Esophagus mucosa (tissue), 1 donor: Measurements from ENCODE around the gene DPP10. TPM values are rescaled to one million over a fixed set of nuclear protein-coding genes. Genes with fewer than 3 reads are reported as not detected.
"Not testable (repeated sequence)": the region's sequence is repeated elsewhere in the genome, so short reads cannot be mapped to it uniquely, and the experiment has no call there.

ENCODE experiments used
- ATAC-seq: fragments of 200-7000 bp; cut with Tn5 transposase; one replicate; pipeline ENCODE4 v1.9.1; 2020
- total RNA-seq: library from RNA; stranded (reverse); gene quantifications from one replicate; pipeline ENCODE4 v1.2.4, GENCODE V29; 2023
- donor health status: DM: yes; HTN: yes; CAD: no.

DPP10 gene
- total RNA-seq, 1 donor from 2014 or later, result not detected

DNA sequence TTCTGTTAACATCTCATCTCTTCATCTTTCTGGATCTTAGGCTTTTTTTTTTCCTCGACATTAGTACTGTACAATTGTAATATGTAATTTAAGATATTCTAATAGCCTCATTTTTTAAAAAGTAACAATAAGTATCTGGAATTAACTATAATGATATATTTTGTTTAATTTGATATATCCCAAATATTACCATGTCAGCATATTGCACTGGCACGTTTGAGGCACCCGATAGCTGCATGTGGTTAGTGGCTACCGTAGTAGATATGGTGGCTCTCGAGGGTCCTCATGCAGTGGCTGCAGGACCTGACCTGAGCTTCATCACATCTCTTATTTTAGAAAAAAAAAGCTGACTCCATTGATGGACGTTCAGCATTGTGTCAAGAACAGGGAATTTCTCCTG, 371.9 kb downstream of the DPP10 start:
- no peak for ATAC-seq

DNA sequence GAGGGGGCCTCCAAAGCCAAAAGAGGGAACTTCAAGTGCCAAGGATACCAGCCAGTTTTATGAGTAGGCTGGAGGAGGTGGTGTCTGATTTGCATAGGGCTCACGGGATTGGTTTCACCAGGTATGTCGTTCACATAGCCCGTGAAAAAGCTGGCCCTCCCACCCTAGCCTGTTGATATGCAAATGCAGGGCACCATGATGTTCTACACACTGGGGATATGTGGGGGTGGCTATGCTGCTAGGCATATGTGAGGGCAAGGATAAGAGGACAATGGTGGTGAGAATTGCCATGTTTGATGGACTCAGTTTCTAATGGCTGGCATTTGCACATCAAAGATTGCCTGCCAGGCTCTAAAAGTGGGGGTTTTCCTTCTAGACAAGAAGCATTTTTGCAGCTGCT, 378.6 kb downstream of the DPP10 start:
- no peak for ATAC-seq

DNA sequence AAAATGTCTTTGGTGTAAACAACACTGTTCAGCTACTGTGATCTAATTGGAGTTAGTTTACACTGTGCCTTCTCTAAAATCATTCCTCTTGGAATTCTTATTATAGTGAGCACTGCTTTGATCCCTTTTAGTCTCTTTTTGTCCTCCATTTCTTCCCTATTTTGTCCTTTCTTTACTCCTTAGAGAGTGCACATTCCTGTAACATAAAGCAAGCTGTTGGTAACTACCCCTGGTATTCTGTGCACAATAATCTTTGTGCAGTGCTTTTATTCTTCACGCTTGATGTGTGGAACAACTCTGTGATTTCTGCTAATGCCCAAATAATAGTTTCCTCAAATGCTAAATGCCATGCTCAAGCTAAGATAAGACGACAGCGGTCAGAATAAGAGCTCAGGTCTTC, 401.5 kb downstream of the DPP10 start:
- ATAC-seq, result no peak

DNA sequence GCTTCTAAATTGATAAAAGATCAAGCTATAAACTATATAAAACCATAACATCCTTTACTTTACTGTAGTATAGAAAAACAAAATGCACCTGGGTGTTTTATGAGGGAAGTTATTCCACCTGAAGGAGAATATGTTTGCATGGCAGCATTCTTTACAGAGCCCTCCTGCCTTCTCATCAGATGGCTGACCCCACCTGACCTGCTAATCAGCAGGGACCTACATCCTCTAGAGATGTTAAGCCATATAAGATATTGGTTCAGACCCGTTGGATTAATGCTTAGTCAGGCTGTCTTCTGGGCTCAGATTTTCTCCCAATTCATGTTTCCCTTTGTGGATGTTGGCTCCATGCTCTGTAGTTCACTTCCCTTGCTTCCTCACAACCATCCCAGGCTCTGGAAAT, 414.8 kb downstream of the DPP10 start:
- ATAC-seq, result no peak

DNA sequence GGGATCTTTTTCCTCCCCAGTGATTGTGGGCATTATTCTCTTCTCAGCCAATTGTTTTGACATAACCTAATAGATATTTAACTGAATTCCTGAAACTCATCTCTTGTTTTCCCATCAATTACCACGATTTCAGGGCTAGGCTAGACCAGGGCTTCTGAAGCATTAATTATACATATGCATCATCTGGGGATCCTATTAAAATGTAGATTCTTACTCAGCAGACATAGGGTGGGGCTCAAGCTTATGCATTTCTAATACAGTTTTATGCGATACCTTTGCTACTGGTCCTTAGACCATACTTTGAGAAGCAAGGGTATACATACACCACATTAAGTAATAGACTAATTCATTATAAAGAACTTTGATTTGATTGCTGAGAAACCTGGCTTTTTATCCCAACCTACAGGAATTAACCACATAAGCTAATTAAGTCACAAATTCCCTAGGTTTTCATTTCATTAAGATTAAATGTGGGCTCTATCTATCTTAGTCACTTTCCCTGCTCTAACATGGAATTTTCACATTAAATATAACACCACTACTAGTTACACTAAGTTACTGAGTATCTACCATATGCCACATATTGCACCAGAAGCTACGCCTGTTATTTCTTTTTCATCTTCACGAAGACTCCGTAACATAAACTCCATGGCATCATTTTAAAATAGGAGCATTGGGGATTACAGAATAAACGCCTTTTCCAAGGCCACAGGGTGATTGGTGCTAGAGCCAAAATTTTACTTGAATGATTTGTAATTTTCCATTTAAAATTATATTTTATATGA, 417.5 kb downstream of the DPP10 start:
- no peak for ATAC-seq

DNA sequence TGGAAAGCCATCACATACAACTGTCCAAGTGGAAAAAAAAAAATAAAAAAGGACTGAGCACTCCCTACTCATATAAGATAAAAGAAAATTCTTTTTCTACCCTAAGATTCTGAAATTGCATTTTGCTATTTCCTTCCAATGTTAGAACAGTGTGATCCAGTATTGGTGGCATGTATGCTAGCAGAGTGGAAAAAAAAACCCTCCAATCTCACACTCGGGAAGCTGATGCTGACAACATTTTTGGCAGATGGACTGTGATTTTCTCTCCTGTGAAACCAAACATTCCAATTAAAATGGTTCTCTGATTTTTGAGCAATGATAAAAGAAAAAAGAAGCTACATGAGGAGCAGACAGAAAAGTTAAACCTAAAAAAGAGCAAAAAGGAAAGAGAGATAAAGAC, 419.8 kb downstream of the DPP10 start:
- no peak for ATAC-seq

DNA sequence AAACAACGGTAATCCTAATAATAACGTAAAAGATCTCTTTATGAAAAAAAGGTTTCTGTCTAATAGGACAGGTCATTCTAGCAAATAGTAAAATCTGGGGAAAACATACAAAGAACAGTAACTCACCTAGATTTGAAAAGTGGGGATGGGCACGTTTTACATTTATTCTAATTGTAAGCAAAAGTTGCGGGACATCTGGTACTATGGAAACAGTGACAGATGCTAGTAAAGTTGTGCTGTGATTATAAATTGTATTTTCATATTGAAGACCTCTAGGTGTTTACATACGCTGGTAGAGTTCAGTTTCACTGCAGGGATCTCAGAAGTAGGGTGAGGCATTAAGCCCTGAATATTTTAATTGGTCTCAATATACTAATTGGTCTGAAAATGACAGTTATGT, 422.5 kb downstream of the DPP10 start:
- ATAC-seq, result no peak

DNA sequence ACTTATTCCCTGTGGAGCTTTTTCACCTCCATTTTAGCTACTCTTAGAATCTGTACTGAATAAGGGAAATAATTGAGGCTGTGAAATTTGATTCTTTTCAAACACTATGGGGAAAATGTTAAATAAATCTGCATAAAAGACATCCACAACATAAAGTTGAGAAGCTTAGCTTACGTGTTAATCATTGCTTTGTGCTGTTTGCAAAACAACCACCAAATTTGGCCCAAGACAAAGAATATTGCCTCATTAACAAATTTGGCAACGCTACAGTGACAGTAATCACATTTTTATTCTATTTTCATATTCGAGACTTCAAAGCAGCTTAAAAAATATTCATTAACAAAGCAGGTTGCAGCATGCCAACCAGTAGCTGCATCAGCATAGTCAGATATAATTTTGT, 437.6 kb downstream of the DPP10 start:
- ATAC-seq, result no peak

DNA sequence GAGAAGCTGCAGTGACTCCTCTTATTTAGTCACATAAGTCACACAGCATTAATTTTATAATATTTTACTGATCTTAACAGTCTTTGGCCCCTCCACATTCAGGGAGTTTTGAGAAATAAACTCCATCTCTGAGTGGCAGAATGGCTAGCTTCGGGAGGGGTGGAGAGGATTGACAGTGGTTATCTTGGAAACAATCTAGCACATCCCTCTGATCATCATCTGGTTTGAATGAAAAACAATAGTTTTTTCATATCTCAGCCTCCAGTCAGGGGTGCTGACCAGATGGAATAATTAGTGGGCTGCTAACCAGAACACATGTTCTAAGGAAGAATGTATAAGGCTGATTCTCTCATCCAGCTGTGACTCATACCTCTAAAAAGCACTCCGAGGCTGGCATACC, 477.5 kb downstream of the DPP10 start:
- no peak for ATAC-seq

DNA sequence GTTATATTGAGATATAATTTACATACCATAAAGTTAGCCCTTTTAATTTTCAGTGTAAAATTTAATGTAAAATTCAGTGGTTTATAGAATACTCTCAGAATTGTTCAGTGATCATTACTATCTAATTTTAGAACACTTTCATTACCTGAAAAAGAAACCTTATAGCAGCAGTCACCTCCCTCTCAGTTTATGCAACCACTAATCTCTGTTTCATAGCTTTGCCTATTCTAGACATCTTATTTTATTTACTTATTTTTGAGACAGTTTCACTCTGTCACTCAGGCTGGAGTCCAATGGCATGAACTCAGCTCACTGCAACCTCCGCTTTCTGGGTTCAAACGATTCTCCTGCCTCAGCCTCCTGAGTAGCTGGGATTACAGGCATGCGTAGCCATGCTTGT, 479.6 kb downstream of the DPP10 start:
- ATAC-seq, result no peak

DNA sequence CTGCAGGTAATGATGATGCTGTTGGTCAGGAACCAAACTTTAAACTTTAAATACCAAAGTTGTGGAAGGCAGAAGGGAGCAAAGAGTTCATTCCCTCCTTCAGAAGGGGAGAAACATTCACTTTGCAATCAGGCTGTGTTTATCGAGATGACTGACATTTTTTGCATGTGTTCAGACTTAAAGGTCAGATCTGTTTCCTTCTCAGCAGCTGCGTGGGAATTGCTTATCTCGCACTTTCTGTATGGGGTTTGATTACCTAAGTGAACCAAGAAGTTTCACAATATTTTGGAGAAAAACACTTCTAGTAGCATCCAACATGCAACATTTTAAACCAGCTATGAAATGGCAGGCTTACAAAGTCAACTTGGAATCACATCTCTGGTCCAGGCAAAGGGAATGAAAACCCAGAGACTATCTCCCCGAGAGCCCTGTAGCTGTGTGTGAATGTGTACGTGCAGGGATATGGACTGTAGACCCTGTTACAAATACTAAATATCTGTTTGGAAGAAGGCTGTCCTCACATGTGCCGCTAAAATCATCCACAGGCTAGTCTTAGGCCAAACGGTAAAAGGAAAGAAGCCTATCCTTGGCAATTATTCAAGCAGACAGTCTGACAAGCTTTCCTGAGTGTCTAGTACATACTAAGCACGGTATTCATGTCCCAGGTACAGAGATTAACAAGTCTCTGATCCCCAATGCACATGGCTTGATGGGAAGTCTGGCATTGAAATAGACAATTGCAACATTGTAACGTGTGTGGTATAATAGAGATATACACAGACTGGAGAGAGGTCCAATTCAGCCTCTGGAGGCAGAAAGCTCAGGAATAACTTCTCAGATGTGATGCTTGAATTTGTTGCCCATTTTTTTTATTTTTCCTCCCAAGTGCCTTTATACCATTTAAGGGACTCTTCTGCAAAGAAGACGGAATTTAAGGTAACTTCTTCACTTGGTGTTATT, 483.1 kb downstream of the DPP10 start:
- ATAC-seq, result no peak

DNA sequence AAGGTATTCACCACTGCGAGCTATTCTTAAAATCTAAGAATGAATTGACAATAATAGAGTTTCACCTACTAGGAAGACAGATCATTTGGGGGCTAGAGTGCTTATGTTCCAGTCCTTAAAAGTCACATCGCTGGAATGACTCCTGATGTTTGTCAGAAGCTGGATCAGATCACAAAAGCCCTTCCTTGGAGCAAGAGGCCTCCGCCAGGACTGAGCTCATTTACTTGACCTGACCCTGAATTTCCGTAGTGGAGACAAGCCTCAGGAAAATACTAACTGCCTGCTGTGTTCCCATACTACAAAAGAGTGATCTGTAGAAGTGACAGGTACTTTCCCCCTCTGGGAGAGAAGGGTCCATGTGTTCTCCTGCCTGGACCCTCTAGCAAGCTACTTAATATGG, 483.9 kb downstream of the DPP10 start:
- ATAC-seq, result no peak

DNA sequence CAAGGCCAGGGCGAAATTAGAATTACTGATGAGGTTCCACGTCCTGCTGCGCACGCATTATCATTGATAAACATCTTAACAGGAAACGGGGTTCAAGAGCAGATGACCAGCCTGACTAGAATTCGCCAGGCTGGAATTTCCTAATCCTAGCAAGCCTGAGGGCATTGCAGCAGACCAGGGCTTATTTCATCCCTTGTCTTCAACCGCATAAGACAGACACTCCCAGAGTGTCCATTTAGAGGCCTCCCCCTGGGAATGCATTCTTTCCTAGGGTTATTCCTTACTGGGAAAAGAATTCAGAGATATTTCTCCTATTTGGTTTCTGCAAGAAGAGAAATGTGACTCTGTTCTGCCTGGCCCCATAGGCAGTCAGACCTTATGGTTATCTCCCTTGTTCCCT, 486.8 kb downstream of the DPP10 start:
- no peak for ATAC-seq

DNA sequence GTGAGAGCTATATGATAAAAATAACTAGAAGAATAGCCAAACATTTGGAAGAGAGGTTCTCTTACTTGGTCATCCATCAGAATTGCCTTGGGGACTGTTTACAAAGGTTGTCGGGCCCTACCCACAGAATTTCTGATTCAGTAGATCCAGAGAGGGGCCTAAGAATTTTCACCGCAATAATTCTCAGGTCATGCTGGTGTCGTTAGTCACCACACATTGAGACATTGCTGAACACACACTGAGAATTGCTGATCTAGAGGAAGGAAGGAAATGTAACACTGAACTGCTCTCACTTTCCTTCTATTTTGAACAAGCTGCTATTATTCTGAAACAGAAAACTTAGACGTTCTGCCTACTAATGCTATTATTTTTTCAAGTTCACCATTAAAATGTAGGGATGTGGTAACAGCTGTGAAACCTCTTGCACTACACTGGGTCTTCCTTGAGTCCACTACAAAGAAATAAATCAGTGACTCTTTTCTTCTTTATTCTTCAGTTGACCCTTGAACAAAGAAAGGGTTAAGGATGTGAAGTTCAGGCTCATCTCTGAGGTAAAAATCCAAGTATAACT, 491.3 kb downstream of the DPP10 start:
- ATAC-seq, result no peak

DNA sequence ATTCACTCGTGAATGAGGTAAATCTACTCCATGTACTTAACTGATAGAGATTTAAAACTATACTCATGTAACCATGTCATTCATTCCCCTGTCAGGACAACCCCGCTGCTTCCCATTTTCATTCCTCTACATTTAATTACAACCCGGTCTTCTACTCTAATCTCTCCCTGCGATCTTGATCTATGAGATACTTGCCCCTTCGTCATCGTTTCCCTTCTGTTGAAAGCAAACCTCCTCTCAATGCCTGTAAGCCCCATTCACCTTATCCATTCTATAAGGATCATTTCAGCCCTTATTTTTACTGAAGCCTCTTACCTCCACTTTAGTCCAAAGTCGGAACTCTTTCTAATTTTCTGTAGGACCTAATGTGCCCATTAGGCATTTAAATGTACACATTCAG, 492.6 kb downstream of the DPP10 start:
- ATAC-seq, result no peak

DNA sequence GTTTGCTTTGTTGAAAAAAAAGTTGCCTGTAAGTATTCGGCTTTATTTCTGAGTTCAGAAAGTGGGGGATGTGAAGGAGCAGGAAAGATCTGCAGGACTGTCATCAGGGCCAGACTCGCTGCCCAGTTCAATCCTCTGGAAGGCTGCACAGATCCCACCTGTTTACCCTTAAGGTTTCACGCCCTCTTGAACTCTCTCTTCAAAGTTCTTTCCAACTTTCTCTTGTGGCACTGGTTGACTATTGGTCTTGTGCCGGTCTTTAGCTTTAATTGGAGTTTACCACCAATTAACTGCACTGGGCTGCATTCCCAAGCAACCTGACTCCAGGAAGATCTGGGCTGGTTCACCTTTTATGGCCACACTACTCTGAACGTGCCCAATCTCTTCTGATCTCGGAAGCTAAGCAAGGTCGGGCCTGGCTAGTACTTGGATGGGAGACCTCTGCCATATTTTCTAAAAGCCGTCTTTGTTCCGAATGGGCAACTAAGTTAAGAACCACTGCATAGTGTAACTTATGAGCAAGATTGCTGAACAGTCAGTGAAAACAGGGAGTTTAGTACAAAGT, 495.0 kb downstream of the DPP10 start:
- ATAC-seq, result no peak

DNA sequence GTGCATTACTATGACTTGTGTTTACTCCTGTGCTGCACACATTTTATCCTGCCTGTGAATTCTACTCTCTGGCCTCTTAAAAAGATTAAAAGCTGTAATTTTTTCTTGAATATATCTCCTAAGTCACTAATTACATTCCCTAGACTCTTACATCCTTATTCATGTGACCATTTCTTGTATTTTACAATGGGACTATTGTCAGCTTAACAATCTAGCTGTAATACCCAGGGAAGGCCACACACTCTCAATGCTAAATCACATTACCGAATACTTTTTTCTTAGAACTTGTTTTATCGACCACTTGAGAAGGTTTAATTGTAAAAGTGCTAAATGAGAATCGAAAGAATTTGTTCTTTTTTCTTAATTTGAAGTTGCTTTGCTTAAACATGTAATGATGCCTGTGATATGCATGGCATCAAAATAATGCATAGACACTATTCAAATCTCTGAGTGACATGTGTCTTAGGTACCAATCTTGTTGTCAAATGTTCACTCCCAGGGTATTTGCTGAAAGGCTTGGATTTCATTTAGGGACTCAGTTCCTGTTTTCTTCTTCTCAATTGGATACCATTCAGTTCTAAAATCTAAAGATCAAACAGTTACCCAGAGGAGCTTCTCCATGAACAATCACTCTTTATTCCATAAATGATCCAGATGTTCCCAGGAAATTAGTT, 498.5 kb downstream of the DPP10 start:
- ATAC-seq, result no peak

DNA sequence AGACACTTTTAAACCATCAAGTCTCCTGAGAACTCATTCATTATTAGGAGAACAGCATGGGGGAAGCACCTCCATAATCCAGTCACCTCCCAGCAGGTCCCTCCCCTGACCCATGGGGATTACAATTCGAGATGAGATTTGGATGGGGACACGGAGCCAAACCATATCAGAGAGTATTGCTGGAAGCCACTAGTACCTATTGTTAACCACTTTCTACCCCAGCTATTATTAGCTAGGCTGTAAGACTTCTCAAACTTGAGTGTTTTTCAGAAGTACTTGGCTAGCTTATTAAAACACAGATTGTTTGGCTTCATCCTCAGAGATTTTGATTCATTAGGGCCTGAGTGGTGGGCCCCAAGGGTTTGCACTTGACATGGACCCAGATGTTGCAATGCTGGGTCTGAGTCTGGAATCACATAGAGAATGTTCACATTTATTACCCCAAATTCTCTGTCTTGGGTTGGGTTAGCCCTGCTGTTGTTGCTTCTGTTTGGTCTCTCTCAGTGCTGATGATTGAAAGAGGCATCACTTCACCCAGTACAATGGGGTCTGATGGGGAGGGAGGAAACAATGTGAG, 506.9 kb downstream of the DPP10 start:
- ATAC-seq, result no peak

DNA sequence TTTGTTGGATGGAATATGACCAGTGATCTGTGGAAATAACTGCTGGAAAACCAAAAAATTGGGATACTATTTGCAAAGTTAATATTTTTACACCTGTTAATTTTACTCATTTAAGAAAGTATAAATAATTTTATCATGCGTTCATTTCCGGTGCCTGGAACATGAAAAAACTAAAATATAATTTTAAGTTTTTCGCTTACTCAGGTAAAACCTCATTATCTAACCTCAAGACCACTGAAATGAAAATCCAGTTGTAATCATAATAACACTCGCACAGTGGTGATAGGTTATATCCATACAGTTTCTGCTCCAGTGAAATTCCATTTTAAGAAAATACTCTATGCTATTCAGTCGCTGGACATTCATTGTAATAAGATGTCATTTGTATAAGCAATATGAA, 517.9 kb downstream of the DPP10 start:
- ATAC-seq, result no peak

DNA sequence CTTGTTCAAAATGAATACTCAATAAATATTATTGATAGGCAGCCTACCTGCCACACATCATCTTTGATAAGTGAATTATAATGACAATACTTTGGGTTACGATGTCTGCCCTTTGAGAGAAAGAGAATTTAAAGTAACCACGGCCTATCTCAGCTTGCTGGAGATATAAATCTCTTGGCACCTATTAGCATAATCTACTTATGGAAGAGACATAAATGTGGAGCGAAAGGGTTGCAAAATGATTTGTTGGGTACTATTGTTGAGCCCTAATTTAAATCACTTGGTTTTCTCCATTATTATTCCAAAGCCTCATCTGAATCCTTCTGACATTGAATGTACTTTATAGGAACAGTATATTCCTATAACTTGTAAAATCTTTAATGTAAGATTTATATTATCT, 520.1 kb downstream of the DPP10 start:
- no peak for ATAC-seq

DNA sequence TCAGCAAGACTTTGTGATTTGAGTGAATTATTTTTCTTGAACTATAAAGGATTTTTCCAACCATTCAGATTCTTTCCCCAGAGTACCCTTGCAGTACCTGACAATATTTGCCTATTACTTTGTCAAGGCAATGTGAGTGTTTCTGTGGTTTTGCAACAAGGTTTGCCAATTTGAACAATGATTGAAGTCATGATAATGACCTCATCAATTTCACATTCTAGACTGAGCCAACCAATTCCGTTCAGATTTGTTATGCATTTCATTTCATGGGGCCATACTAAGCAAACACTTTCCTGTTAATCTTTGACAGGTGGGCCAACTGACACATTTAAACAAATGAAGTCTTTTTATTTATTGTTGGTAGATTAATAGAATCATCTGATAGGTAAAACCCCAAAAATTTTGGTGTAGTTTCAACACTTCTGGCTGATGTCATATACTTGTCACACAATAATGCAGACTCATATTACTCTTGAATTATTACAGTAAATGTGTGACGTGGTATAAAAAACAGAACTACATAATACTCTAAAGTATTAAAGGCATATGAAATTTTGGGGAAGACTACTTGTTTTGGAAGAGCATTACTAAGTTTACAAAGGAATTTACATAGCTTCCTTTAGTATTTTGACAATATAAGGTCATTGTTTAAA, 526.4 kb downstream of the DPP10 start:
- ATAC-seq, result no peak

DNA sequence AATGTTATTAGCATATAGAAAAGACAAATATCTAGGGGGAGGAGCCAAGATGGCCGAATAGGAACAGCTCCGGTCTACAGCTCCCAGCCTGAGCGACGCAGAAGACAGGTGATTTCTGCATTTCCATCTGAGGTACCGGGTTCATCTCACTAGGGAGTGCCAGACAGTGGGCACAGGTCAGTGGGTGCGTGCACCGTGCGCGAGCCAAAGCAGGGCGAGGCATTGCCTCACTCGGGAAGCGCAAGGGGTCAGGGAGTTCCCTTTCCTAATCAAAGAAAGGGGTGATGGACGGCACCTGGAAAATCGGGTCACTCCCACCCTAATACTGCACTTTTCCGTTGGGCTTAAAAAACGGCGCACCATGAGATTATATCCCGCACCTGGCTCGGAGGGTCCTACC, 561.9 kb downstream of the DPP10 start:
- ATAC-seq, result not testable (repeated sequence)
